Stimulated activated CD8-positive, alpha-beta memory T cell treated with anti-CD3 and anti-CD28 coated beads, Interleukin-7, amount 100 ng/mL, for 48 hours (primary cell): ENCODE data around the gene MIXL1.
"Not testable (repeated sequence)": the region's sequence is repeated elsewhere in the genome, so short reads cannot be mapped to it uniquely, and the experiment has no call there.

Experiments used
- DNase-seq, 2 donors: peaks; one replicate each; pipeline ENCODE4 v3.0.0-alpha.2; 2020; ENCODE audit warnings: low read depth in 1 of 2; ENCODE audit errors: extremely low read depth in 1 of 2

MIXL1 gene

DNA sequence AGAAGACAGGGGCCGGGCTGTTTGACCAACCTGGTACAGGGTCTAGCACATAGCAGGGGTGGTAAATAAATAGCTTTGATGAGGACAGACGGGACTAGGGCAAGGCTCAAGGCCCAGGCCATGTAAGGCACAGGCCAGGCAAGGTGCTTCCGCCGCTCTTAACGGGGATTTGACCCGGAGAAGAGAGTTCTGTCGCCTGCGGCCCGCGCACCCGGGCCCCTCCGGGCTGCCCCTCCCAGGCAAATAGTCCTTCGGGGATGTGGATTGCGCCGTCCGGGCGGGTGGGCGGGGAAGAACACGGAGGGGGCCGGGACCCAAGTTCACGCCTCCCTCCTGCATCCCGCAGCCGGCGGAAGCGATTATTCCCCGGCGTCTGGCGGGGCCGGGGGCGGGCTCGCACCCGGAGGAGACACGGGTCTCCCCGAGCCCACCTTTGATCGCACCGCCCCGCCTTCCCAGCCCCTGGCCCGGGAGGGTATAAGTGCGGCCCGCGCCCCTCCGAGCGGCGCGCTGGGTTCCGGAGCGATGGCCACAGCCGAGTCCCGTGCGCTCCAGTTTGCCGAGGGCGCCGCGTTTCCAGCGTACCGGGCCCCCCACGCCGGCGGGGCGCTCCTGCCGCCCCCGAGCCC lies at the start of gene MIXL1:
Gene MIXL1 (plus strand): TSS at position 508 of the 629 bp plus-strand sequence. CDS start 18 bp downstream, at position 526.
- DNase-seq = no peak

DNA sequence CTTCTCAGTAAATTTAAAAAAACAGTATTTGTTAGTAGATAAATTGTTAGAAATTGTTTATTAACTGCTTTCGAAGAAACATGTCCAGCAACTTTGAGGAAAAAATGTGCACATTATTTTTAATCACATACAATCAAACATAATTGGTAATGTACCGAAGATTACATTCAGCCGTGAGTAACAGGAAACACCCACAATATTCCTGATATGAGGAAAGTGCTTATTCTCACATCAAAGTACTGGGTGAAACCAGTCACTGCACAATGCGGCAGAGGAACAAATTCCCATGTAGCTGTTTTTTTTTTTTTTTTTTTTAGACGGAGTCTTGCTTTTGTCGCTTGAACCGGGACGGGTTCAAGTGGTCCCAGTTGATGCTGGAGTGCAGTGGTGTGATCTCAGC lies 46.6 kb upstream of the MIXL1 start:
- no peak for DNase-seq

DNA sequence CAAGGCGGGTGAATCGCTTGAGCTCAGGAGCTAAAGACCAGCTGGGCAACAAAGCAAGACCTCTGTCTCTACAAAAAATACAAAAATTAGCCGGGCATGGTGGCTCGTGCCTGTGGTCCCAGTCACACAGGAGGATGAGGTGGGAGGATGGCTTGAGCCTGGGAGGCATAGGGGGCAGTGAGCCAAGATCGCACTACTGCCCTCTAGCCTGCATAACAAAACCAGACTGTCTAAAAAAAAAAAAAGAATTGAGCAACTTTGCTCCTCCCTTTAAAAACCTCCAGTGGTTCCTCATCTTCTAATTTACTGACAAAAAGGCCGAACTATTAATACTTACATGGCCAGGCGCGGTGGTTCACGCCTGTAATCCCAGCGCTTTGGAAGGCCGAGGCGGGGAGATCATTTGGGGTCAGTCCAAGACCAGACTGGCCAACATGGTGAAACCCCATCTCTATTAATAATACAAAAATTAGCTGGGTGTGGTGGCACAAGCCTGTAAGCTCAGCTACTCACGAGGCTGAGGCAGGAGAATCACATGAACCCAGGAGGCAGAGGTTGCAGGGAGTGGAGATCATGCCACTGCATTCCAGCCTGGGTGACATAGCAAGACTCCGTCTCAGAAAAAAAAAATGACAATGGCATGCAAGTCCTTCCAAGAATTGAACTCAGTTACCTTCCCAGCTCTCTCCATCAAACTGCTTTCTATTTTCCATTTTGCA lies 41.3 kb upstream of the MIXL1 start:
- DNase-seq = no peak

- no peak for DNase-seq
Measured at GRCh38 chr1:226185141-226186036, 38.1 kb upstream of the MIXL1 start.

DNA sequence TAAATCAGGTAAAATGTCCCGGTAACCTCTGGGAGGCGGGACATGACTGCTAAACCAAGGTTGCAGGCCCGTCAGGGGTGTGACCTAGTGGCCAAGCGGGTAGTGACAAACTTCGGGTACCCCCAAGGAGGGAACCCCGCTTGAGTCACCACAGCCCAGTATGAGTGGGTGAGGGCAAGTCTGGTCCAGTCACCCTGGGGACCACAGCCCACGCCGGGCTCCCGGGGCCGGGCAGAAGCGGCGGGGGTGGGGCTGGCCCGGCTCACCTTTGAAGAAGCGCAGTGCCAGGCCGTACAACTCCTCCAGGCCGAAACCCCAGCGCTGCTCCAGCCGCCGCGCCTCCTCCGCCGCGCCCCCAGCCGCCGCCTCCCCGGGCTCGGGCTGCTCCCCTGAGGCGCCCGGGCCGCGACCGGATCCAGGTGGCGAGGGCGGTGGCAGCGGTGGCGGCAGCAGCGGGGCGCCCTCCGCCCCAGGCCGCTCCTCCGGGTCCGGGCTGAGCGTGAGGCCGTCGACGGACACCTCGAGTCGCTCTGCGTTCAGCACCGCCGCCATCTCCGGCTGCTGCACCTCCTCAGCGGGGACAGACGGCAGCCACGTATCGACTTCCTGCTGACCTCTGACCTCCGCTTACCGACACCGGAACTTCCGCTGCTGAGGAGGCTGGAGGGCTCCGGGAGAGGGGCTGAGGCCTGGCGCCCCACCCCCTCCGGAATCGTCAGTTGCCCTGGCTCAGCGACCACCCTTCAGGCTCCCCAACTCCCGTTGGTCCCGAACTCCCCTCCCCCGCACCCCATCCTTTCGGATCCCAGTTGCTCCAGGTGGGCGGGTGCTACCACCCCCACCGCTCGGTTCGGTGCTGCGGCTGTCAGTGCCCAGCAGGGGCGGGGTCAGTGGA lies 37.1 kb upstream of the MIXL1 start, which contains the start of gene ACBD3:
Gene ACBD3 (minus strand): TSS at position 618 of the 895 bp plus-strand sequence. CDS start 66 bp downstream, at position 552.
- peak; percentile 69 to 83 for DNase-seq

DNA sequence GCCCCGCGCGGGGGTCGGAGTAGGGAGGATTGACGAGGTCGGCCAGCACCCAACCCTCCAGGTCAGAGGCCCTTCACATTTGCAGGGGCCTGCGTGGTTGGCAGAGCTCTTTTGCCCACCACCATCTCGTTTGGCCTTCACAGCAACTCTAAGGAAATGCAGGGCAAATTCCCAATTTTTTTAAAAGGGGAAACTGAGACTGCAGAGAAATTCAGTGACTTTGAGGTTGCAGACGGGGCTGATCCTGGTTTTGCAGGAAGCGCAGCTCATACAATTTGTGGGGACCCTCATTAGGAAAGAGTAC lies 36.5 kb upstream of the MIXL1 start:
- DNase-seq = no peak

DNA sequence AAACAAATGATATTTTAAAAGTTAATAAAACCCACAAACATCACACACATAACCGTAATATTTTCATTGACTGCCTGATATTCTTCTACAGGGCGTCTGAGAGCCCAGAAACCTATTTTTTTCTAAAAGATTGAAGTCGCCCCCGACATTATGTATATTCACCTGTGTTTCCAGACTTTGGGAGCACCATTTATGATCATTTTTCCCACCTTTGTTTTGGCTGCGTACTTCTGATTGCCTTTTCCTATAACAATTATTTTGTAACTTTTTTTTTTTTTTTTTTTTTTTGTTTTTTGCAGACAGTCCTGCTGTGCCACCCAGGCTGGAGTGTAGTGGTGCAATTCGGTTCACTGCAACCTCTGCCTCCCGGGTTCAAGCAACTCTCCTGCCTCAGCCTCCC lies 36.1 kb upstream of the MIXL1 start:
- no peak for DNase-seq

DNA sequence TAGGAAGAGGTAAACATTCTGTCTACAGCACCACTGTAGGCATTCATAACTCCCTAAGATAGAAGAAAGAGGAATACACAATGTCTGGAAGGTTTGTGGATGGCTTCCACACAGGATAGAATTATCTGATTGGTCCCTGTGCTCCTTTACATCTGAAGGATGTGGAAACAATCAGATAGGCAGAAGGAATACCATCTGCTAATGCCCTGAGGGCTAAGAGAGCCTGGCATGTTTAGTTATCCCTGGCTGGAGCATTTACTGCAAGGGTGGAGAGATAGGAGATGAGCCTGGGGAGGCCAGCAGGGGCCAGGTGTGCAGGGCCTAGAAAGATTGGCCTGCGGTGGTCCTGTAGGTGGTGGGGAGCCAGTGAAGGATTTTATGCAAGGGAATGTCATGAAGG lies 28.3 kb upstream of the MIXL1 start:
- DNase-seq = no peak

DNA sequence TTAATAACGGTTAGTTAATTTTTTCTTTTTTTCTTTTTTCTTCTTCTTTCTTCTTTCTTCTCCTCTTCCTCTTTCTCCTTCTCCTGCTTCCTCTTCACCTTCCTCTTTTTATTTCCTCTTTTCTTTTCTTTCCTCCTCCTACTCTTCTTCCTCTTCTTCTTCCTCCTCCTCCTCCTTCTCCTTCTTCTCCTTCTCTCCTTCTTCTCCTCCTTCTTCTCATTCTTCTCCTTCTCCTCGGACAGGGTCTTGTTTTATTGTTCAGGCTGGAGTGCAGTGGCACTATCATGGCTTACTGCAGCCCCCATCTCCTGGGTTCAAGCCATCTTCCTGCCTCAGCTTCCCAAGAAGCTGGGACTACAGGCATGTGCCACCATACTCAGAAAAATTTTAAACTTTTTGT lies 23.5 kb upstream of the MIXL1 start:
- DNase-seq = no peak

- DNase-seq = no peak
Measured at GRCh38 chr1:226201029-226201593, 22.4 kb upstream of the MIXL1 start.

GRCh38 chr1:226202246-226202645 lies 21.2 kb upstream of the MIXL1 start:
- no peak for DNase-seq

- not testable (repeated sequence) for DNase-seq
Measured at GRCh38 chr1:226202666-226203065, 20.8 kb upstream of the MIXL1 start.

DNA sequence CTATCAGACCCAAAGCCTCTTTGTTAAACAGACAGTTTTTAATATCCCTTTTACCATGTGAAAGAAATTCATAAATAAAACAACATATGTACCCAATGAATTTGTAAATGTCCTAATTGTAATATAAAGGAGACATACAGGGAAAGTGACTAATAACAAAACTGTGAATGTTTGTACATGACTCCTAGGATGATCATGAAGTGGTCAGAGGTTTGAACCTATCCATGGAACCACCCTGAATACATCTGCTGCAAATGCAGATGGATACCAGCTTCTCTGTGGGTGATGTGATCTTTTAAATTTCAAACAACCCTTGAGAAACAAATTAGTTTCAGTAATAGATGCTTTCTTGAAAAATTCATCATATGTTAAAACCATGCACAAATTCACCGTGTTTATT lies 20.2 kb upstream of the MIXL1 start:
- DNase-seq = no peak

DNA sequence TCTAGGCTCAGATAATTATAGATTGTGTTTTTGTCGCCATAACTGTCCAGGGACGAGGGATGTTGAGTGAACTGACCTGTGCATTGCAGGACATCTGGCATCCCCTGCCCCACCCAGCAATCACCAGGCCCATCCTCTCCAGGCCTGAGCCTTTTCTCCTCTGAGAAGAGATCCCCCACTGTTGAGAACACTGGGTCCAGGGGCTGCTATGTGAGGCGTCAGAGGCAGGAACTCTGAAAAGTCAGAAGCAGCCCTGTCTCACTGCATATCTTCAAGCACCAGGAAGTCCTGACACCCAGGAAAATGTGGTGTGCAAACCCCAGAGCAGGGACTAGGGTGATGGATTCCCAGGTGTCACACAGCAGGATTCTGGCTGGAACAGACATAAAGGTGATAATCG lies 19.8 kb upstream of the MIXL1 start:
- DNase-seq = no peak

- no peak for DNase-seq
Measured at GRCh38 chr1:226204198-226204597, 19.3 kb upstream of the MIXL1 start.

- DNase-seq = no peak
Measured at GRCh38 chr1:226207048-226207447, 16.4 kb upstream of the MIXL1 start.

DNA sequence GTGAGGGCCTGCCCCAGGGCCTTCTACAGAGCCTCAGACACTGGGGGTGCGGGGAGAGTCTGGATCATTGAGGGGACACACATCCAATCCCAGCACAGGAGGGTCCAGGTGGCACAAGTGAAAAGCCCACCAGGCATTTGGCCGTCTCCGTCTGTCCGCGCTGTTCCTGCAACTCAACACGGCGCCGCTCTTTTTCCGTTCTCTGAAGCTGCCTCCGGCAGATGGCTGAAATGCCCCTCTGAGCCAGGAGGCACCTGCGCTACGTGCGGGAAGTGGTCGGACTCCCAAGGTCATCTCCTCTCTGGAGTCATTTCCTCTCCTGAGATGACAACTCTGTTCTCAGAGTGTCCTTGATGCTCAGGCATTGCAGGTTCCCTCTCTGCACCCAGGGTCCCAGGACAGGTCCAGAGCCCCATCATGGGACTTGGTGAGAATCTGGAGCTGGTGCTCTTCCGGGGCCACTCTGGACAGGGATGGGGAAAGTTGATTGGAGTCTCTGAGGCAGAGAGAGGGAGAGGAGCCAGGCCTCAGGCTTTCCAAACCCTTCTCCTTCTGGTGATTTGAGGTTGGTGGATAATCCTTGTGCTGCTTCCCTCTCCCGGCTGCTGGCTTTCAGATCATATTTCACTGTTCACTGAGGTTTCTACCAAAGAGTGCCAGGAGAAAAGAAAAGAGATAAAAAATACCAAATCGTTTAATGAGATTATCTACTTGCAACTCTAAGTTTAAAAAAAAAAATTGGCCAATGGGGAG lies 14.0 kb upstream of the MIXL1 start:
- DNase-seq = no peak

- no peak for DNase-seq
Measured at GRCh38 chr1:226210571-226211176, 12.8 kb upstream of the MIXL1 start.

GRCh38 chr1:226211181-226211821 lies 12.2 kb upstream of the MIXL1 start:
- no peak for DNase-seq
